ENCODE measurements around the gene TIMM21.

GRCh38 chr18:74141667-74142066, 6.7 kb upstream of the TIMM21 start:
- TF ChIP-seq, protein P1, sequence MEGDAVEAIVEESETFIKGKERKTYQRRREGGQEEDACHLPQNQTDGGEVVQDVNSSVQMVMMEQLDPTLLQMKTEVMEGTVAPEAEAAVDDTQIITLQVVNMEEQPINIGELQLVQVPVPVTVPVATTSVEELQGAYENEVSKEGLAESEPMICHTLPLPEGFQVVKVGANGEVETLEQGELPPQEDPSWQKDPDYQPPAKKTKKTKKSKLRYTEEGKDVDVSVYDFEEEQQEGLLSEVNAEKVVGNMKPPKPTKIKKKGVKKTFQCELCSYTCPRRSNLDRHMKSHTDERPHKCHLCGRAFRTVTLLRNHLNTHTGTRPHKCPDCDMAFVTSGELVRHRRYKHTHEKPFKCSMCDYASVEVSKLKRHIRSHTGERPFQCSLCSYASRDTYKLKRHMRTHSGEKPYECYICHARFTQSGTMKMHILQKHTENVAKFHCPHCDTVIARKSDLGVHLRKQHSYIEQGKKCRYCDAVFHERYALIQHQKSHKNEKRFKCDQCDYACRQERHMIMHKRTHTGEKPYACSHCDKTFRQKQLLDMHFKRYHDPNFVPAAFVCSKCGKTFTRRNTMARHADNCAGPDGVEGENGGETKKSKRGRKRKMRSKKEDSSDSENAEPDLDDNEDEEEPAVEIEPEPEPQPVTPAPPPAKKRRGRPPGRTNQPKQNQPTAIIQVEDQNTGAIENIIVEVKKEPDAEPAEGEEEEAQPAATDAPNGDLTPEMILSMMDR (IDR thresholded peaks at IDR 0.05; ENCODE audit: poor library complexity, severe bottlenecking), result no peak
- TF ChIP-seq, protein P2, sequence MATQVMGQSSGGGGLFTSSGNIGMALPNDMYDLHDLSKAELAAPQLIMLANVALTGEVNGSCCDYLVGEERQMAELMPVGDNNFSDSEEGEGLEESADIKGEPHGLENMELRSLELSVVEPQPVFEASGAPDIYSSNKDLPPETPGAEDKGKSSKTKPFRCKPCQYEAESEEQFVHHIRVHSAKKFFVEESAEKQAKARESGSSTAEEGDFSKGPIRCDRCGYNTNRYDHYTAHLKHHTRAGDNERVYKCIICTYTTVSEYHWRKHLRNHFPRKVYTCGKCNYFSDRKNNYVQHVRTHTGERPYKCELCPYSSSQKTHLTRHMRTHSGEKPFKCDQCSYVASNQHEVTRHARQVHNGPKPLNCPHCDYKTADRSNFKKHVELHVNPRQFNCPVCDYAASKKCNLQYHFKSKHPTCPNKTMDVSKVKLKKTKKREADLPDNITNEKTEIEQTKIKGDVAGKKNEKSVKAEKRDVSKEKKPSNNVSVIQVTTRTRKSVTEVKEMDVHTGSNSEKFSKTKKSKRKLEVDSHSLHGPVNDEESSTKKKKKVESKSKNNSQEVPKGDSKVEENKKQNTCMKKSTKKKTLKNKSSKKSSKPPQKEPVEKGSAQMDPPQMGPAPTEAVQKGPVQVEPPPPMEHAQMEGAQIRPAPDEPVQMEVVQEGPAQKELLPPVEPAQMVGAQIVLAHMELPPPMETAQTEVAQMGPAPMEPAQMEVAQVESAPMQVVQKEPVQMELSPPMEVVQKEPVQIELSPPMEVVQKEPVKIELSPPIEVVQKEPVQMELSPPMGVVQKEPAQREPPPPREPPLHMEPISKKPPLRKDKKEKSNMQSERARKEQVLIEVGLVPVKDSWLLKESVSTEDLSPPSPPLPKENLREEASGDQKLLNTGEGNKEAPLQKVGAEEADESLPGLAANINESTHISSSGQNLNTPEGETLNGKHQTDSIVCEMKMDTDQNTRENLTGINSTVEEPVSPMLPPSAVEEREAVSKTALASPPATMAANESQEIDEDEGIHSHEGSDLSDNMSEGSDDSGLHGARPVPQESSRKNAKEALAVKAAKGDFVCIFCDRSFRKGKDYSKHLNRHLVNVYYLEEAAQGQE (IDR thresholded peaks at IDR 0.05; ENCODE audit: borderline replicate concordance), result no peak

All from neural cell (in vitro differentiated cells).